ENCODE measurements around the gene RBM26. TPM values are rescaled to one million over a fixed set of nuclear protein-coding genes. Genes with fewer than 3 reads are reported as not detected.

Gene RBM26
- total RNA-seq, 1 donor from 2014 or later: 42.6 TPM

DNA sequence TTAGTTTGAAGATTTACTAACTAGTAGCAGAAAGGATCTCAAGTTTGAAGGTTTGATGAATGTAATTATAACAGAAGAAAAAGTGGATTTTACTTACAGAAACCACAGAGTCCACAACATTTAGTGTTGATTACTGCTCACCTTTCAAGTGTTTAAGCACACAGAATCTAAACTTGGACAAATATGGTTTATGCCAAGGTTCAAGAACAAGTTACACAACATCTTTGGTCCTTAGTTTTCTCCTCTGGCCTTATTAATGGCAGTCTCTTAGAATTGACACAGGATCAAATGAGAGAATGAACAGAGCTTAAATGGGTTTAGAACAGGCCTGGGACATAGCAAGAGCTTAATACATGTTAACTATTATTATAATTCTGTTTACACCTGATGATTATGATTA lies 133.0 kb downstream of the RBM26 start:
- Mint-ChIP-seq H3K27ac (ENCODE audit: unreplicated experiment) (no peak overlapping the region), H3K27me3 (ENCODE audit: low read depth, unreplicated experiment) (no peaks in the 10 kb centered on the region), H3K4me3 (ENCODE audit: unreplicated experiment) (no peak overlapping the region), H3K9me3 (ENCODE audit: unreplicated experiment) (peaks cover 16% of the 10 kb centered on the region), H3K4me1 (ENCODE audit: low read depth, unreplicated experiment) (no peaks in the 10 kb centered on the region), H3K36me3 (ENCODE audit: low read depth, unreplicated experiment) (no peaks in the 10 kb centered on the region)
- H3K4me3 ChIP-seq (ENCODE audit: insufficient read depth, low read depth, low read length): no peak overlapping the region
- no peak for DNase-seq (ENCODE audit: low read depth)
- H3K79me2 ChIP-seq (ENCODE audit: insufficient read depth, low read length): no peaks in the 10 kb centered on the region
- FAIRE-seq: no peak
- no peak overlapping the region for H2AFZ ChIP-seq (ENCODE audit: low read depth, low read length)
- TF ChIP-seq EZH2 (IDR thresholded peaks at IDR 0.05; ENCODE audit: insufficient read depth, low read length): no peak
- TF ChIP-seq, protein P1, sequence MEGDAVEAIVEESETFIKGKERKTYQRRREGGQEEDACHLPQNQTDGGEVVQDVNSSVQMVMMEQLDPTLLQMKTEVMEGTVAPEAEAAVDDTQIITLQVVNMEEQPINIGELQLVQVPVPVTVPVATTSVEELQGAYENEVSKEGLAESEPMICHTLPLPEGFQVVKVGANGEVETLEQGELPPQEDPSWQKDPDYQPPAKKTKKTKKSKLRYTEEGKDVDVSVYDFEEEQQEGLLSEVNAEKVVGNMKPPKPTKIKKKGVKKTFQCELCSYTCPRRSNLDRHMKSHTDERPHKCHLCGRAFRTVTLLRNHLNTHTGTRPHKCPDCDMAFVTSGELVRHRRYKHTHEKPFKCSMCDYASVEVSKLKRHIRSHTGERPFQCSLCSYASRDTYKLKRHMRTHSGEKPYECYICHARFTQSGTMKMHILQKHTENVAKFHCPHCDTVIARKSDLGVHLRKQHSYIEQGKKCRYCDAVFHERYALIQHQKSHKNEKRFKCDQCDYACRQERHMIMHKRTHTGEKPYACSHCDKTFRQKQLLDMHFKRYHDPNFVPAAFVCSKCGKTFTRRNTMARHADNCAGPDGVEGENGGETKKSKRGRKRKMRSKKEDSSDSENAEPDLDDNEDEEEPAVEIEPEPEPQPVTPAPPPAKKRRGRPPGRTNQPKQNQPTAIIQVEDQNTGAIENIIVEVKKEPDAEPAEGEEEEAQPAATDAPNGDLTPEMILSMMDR (IDR thresholded peaks at IDR 0.05; ENCODE audit: insufficient read depth, low read depth, low read length): no peak
- no peaks in the 10 kb centered on the region for H3K9me3 ChIP-seq (ENCODE audit: insufficient read depth, low read depth, low read length)
- H3K27me3 ChIP-seq (ENCODE audit: insufficient read depth, low read length): no peaks in the 10 kb centered on the region
- no peak overlapping the region for H3K9ac ChIP-seq (ENCODE audit: low read length)
- H3K4me2 ChIP-seq (ENCODE audit: low read length): no peak overlapping the region
- no peak overlapping the region for H3K27ac ChIP-seq (ENCODE audit: low read depth, low read length)
- no peaks in the 10 kb centered on the region for H3K36me3 ChIP-seq (ENCODE audit: insufficient read depth, low read length)
- H3K4me1 ChIP-seq (ENCODE audit: insufficient read depth, low read length): no peaks in the 10 kb centered on the region
- H4K20me1 ChIP-seq (ENCODE audit: insufficient read depth, low read length): no peaks in the 10 kb centered on the region

DNA sequence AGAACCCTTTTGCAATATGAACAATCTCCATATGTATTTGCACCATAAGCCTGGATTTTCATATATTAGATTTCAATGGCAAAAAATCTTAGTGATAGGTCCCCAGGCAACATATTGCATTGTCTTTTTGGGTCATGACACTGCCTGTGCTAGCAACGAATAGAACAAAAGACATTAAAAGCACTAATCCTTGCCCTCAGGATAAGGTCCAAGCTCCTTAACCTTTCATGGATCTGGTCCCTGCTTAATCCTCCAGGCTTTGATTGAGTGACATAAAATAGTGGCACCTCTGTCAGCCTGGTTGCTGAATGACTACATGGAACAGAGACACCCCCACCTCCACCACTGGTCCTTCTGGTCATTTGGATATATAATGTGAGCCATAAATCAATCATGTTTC lies 134.4 kb downstream of the RBM26 start:
- Histone ChIP-seq H3K9ac (ENCODE audit: low read length) (no peak overlapping the region), H3K4me1 (ENCODE audit: insufficient read depth, low read length) (no peaks in the 10 kb centered on the region), H3K4me2 (ENCODE audit: low read length) (no peak overlapping the region), H3K4me3 (ENCODE audit: insufficient read depth, low read depth, low read length) (no peak overlapping the region), H3K36me3 (ENCODE audit: insufficient read depth, low read length) (no peaks in the 10 kb centered on the region), H2AFZ (ENCODE audit: low read depth, low read length) (no peak overlapping the region), H4K20me1 (ENCODE audit: insufficient read depth, low read length) (no peaks in the 10 kb centered on the region), H3K79me2 (ENCODE audit: insufficient read depth, low read length) (no peaks in the 10 kb centered on the region), H3K27me3 (ENCODE audit: insufficient read depth, low read length) (no peaks in the 10 kb centered on the region), H3K9me3 (ENCODE audit: insufficient read depth, low read depth, low read length) (no peaks in the 10 kb centered on the region), H3K27ac (ENCODE audit: low read depth, low read length) (no peak overlapping the region)
- DNase-seq (ENCODE audit: low read depth) (no peak), FAIRE-seq (no peak)
- Mint-ChIP-seq H3K27ac (ENCODE audit: unreplicated experiment) (no peak overlapping the region), H3K9me3 (ENCODE audit: unreplicated experiment) (peaks cover 18% of the 10 kb centered on the region), H3K4me1 (ENCODE audit: low read depth, unreplicated experiment) (no peaks in the 10 kb centered on the region), H3K27me3 (ENCODE audit: low read depth, unreplicated experiment) (no peaks in the 10 kb centered on the region), H3K36me3 (ENCODE audit: low read depth, unreplicated experiment) (no peaks in the 10 kb centered on the region), H3K4me3 (ENCODE audit: unreplicated experiment) (no peak overlapping the region)
- TF ChIP-seq EZH2 (IDR thresholded peaks at IDR 0.05; ENCODE audit: insufficient read depth, low read length): no peak
- TF ChIP-seq, protein P1 (IDR thresholded peaks at IDR 0.05; ENCODE audit: insufficient read depth, low read depth, low read length): no peak

DNA sequence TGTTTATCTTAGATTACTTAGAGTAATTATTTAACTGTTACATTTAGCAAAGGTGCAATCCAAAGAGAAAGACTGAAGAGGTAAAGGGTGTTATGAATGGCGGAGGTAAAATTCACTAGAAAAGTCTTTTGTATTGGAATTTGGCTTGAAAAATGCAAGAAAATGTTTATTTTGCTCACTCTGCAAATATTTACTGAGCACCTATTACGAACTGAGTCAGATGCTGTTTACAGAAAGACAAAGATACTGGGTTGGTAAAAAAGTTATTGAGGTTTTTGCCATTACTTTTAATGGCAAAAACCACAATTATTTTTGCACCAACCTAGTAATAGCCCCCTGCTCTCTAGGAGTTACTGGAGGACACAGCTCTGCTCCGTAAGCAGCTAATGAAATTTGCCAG lies 135.2 kb downstream of the RBM26 start:
- Histone ChIP-seq H3K27ac (ENCODE audit: low read depth, low read length) (no peak overlapping the region), H3K4me1 (ENCODE audit: insufficient read depth, low read length) (no peaks in the 10 kb centered on the region), H3K79me2 (ENCODE audit: insufficient read depth, low read length) (no peaks in the 10 kb centered on the region), H3K9me3 (ENCODE audit: insufficient read depth, low read depth, low read length) (no peaks in the 10 kb centered on the region), H3K9ac (ENCODE audit: low read length) (no peak overlapping the region), H3K36me3 (ENCODE audit: insufficient read depth, low read length) (no peaks in the 10 kb centered on the region), H3K4me2 (ENCODE audit: low read length) (no peak overlapping the region), H4K20me1 (ENCODE audit: insufficient read depth, low read length) (no peaks in the 10 kb centered on the region), H3K27me3 (ENCODE audit: insufficient read depth, low read length) (no peaks in the 10 kb centered on the region), H3K4me3 (ENCODE audit: insufficient read depth, low read depth, low read length) (no peak overlapping the region), H2AFZ (ENCODE audit: low read depth, low read length) (no peak overlapping the region)
- H3K4me1 Mint-ChIP-seq (ENCODE audit: low read depth, unreplicated experiment): no peaks in the 10 kb centered on the region
- no peaks in the 10 kb centered on the region for H3K36me3 Mint-ChIP-seq (ENCODE audit: low read depth, unreplicated experiment)
- no peak for TF ChIP-seq EZH2 (IDR thresholded peaks at IDR 0.05; ENCODE audit: insufficient read depth, low read length)
- TF ChIP-seq, protein P1 (IDR thresholded peaks at IDR 0.05; ENCODE audit: insufficient read depth, low read depth, low read length): no peak
- no peaks in the 10 kb centered on the region for H3K27me3 Mint-ChIP-seq (ENCODE audit: low read depth, unreplicated experiment)
- no peak overlapping the region for H3K4me3 Mint-ChIP-seq (ENCODE audit: unreplicated experiment)
- H3K27ac Mint-ChIP-seq (ENCODE audit: unreplicated experiment): no peak overlapping the region
- DNase-seq (ENCODE audit: low read depth) (no peak), FAIRE-seq (no peak)
- peaks cover 18% of the 10 kb centered on the region for H3K9me3 Mint-ChIP-seq (ENCODE audit: unreplicated experiment)

Other genes with a start within 250 kb of the RBM26 start
- gene NDFIP2, start 74.9 kb upstream of the RBM26 start, total RNA-seq: 79.1 and 90.5 TPM in 2 replicates

Data from astrocyte (in vitro differentiated cells and primary cell).